Inferior parietal cortex (tissue), 1 donor: ENCODE data around the gene ANKRD22.
"Not testable (repeated sequence)": the region's sequence is repeated elsewhere in the genome, so short reads cannot be mapped to it uniquely, and the experiment has no call there.

Experiments
- DNase-seq: peaks from one replicate; pipeline ENCODE4 v3.0.0-alpha.2; 2016; ENCODE audit errors: extremely low spot score

The ANKRD22 gene

GRCh38 chr10:88851706-88852105 is at the start of gene ANKRD22:
TSS of gene ANKRD22 (minus strand) at chr10:88851844. CDS start at chr10:88851607, 237 bp downstream.
- DNase-seq: no peak

- DNase-seq: no peak
These were observed 48.2 kb upstream of the ANKRD22 start for GRCh38 chr10:88899886-88900285.

- DNase-seq: no peak
These were observed 47.1 kb upstream of the ANKRD22 start for GRCh38 chr10:88898727-88899126.

GRCh38 chr10:88896994-88897853 is 45.6 kb upstream of the ANKRD22 start:
- no peak for DNase-seq

- no peak for DNase-seq
These were observed 44.8 kb upstream of the ANKRD22 start for GRCh38 chr10:88896372-88896993.

- DNase-seq: no peak
These were observed 43.6 kb upstream of the ANKRD22 start for GRCh38 chr10:88895250-88895649.

- no peak for DNase-seq
These were observed 42.0 kb upstream of the ANKRD22 start for GRCh38 chr10:88893611-88894010.

- DNase-seq: no peak
These were observed 40.8 kb upstream of the ANKRD22 start for GRCh38 chr10:88892222-88892967.

- no peak for DNase-seq
These were observed 39.2 kb upstream of the ANKRD22 start for GRCh38 chr10:88890681-88891381.

- DNase-seq: no peak
These were observed 38.1 kb upstream of the ANKRD22 start for GRCh38 chr10:88889559-88890337.

- DNase-seq: no peak
These were observed 37.3 kb upstream of the ANKRD22 start for GRCh38 chr10:88888810-88889445.

- DNase-seq: no peak
These were observed 34.9 kb upstream of the ANKRD22 start for GRCh38 chr10:88886557-88886956.

- no peak for DNase-seq
These were observed 31.8 kb upstream of the ANKRD22 start for GRCh38 chr10:88883448-88883809.

- DNase-seq: not testable (repeated sequence)
These were observed 31.2 kb upstream of the ANKRD22 start for GRCh38 chr10:88882646-88883447.

- peak; percentile 45 for DNase-seq
These were observed 30.4 kb upstream of the ANKRD22 start for GRCh38 chr10:88881922-88882645.

GRCh38 chr10:88881320-88881719 is 29.7 kb upstream of the ANKRD22 start:
- DNase-seq: no peak

GRCh38 chr10:88880282-88881076 is 28.8 kb upstream of the ANKRD22 start:
- DNase-seq: peak; percentile 71
